Measurements from ENCODE around the gene CASP1. TPM values are rescaled to one million over a fixed set of nuclear protein-coding genes. Genes with fewer than 3 reads are reported as not detected.
"Not testable (repeated sequence)": the region's sequence is repeated elsewhere in the genome, so short reads cannot be mapped to it uniquely, and the experiment has no call there.

Gene CASP1
- 13.1 TPM for polyA plus RNA-seq (2013, experiment 1 of 2; ENCODE audit: insufficient read length)
- polyA plus RNA-seq (2013, experiment 2 of 2; ENCODE audit: insufficient read length), result 11.0 TPM

- DNase-seq, result peak; percentile 79
These were observed at the start of gene CASP1 for GRCh38 chr11:105034813-105035620. Gene CASP1, minus strand, starts transcription at chr11:105035144. Its CDS starts 31 bp downstream, at chr11:105035113.

GRCh38 chr11:105081412-105082150, 46.6 kb upstream of the CASP1 start:
- DNase-seq, result no peak

GRCh38 chr11:105080171-105080906, 45.4 kb upstream of the CASP1 start:
- not testable (repeated sequence) for DNase-seq

GRCh38 chr11:105078283-105078682, 43.3 kb upstream of the CASP1 start:
- DNase-seq, result no peak

GRCh38 chr11:105077141-105077790, 42.3 kb upstream of the CASP1 start:
- DNase-seq, result not testable (repeated sequence)

GRCh38 chr11:105074166-105074530, 39.2 kb upstream of the CASP1 start:
- DNase-seq, result no peak

- no peak for DNase-seq
These were observed 38.7 kb upstream of the CASP1 start for GRCh38 chr11:105073456-105074165.

GRCh38 chr11:105072080-105072479, 37.1 kb upstream of the CASP1 start:
- DNase-seq, result not testable (repeated sequence)

- DNase-seq, result no peak
These were observed 36.3 kb upstream of the CASP1 start for GRCh38 chr11:105071089-105071732.

GRCh38 chr11:105070306-105070705, 35.4 kb upstream of the CASP1 start:
- DNase-seq, result no peak

GRCh38 chr11:105069749-105070148, 34.8 kb upstream of the CASP1 start:
- not testable (repeated sequence) for DNase-seq

- DNase-seq, result not testable (repeated sequence)
These were observed 28.4 kb upstream of the CASP1 start for GRCh38 chr11:105063245-105063941.

- no peak for DNase-seq
These were observed 22.5 kb upstream of the CASP1 start for GRCh38 chr11:105057432-105057831.

GRCh38 chr11:105056446-105056845, 21.5 kb upstream of the CASP1 start:
- DNase-seq, result no peak

- DNase-seq, result no peak
These were observed 20.0 kb upstream of the CASP1 start for GRCh38 chr11:105054723-105055493.

GRCh38 chr11:105052487-105052886, 17.5 kb upstream of the CASP1 start:
- no peak for DNase-seq

- DNase-seq, result no peak
These were observed 16.6 kb upstream of the CASP1 start for GRCh38 chr11:105051559-105051958.

GRCh38 chr11:105049481-105049880, 14.5 kb upstream of the CASP1 start:
- DNase-seq, result no peak

- DNase-seq, result peak; percentile 97
These were observed 12.1 kb upstream of the CASP1 start for GRCh38 chr11:105046898-105047579.
